Stimulated activated CD4-positive, alpha-beta T cell treated with anti-CD3 and anti-CD28 coated beads, Interleukin-12 subunit alpha, Interleukin-12 subunit beta, amount 100 ng/mL, for 4 hours (primary cell): Measurements from ENCODE around the gene SLIT2.

Experiments
- DNase-seq: peaks from one replicate; pipeline ENCODE4 v3.0.0-alpha.2; 2020

The SLIT2 gene

GRCh38 chr4:20251796-20252655 lies at the start of gene SLIT2:
Gene SLIT2, plus strand, starts transcription at chr4:20251905. Its CDS starts 1,911 bp downstream, at chr4:20253816.
- DNase-seq: no peak

- no peak for DNase-seq
Measured at GRCh38 chr4:20203508-20203907, 48.2 kb upstream of the SLIT2 start.

DNA sequence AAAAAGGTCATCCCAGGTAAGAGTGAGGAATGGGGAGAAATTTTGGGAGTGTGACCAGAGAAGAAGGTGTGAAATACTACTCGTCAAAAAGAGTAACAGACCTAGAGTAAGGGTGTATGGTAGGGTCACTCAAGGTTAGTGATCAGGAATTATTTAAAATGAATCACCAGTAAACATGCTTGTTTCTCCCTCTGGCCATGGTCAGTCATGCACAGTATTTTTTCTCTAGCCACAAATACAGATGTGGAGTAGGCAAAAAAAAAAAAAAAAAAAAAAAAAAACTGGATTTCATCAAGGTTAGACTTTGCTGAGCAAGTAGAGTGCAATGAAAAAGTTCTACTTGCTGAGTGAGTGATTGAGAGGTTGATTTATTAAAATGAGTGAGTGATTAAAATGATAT lies 34.2 kb upstream of the SLIT2 start:
- DNase-seq: no peak

- DNase-seq: no peak
Measured at GRCh38 chr4:20217951-20218350, 33.8 kb upstream of the SLIT2 start.

DNA sequence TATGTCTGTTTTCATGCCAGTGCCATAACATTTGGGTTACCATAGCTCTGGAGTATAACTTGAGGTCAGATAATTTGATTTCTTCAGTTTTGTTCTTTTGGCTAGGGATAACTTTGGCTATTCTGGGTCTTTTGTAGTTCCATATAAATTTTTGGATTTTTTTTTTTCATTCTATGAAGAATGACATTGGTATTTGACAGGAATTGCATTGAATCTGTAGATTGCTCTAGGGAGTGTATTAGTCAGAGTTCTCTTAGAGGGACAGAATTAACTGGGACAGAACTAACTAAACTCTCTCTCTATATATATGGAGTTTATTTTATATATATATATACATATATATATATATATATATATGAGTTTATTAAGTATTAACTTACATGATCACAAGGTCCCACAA lies 32.2 kb upstream of the SLIT2 start:
- no peak for DNase-seq

- DNase-seq: no peak
Measured at GRCh38 chr4:20237894-20238537, 13.7 kb upstream of the SLIT2 start.

GRCh38 chr4:20248155-20248558 lies 3.5 kb upstream of the SLIT2 start:
- no peak for DNase-seq

GRCh38 chr4:20249333-20249732 lies 2.4 kb upstream of the SLIT2 start:
- DNase-seq: no peak

- no peak for DNase-seq
Measured at GRCh38 chr4:20251031-20251795, 492 bp upstream of the SLIT2 start.

DNA sequence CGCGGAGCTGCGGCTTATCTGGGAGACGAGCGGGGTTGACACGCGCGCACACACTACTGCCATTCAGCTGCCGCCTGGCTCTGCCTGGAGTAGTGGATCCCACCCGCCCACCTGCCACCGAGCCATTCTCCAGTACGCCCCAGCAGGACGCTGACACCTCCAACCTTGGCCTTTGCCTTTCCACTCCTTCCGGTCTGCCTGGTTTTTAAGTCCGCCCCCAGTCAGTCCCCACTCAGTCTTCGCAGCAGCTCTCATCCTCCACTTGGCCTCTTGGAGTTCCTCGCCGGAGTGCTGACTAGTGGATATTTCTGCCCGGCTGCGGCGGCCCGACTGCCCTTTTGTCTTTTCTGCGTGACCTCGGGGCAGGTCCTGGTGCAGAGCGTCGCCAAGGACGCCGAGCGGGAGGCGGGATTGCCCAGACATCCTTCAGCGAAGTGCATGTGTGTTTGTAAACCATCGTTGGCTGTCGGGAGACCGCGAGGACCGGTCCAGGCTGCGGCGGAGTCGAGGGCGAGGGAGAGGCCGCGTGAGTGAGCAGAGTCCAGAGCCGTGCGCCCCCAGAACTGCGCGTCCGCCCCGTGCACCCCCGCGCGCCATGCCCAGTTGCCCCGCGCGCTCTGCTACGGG lies 1.1 kb downstream of the SLIT2 start:
- DNase-seq: no peak

DNA sequence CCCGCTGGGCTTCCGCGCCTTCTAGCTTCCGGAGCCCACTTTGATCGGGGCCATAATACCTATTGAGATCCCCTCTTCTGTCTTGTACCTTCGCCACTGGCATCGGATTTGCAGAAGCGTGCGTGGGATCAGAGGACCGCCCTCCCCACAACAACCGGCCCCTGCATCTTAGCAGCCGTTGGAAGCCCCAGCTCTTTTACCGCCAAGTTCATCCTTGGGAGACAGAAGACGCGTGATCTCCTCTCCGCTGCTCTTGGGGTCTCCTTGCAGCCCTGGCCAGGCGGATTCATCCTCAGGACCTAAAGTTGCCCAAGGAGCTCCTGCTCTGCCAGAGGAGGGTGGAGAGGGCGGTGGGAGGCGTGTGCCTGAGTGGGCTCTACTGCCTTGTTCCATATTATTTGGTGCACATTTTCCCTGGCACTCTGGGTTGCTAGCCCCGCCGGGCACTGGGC lies 1.6 kb downstream of the SLIT2 start:
- no peak for DNase-seq

- no peak for DNase-seq
Measured at GRCh38 chr4:20253735-20254409, 2.2 kb downstream of the SLIT2 start.

- DNase-seq: no peak
Measured at GRCh38 chr4:20254511-20255250, 3.0 kb downstream of the SLIT2 start.

- no peak for DNase-seq
Measured at GRCh38 chr4:20255251-20255586, 3.5 kb downstream of the SLIT2 start.

DNA sequence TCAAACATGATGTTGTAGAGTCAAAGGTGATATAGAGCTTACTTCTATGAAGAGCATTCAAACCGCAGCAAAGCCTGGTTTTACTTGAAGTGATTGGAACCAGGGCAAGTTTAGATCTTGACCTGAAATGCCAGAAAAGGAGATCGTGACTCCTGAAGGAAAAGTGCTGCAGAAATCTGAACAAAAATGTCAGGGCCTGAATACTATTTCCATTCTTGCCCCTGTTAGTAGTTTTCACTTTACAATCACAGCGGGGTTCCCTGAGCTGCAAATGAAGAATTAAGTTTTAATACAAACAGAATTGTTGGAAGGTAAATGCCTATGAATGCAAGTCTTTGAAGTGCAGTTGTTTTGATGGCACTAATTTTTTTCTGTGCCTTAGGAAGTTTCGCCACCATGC lies 4.1 kb downstream of the SLIT2 start:
- DNase-seq: no peak

- DNase-seq: no peak
Measured at GRCh38 chr4:20256381-20256881, 4.7 kb downstream of the SLIT2 start.

DNA sequence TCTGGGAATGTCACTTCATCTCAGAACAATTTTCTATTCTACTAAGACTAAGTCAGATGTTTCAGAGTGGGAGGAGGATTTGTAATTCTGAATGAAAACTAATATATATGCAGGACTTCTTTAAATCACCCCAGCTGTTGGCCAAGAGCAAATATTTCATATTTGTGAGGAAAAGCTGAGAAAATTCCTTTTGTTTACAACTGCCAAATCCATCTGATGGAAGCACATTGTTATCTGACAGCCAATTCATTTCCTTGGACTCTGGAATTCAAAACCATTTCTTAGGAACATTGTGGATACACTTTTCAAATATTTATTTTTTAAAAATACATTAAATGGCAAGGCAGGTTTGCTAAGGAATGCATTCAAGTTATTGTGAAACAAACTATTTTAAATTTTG lies 8.0 kb downstream of the SLIT2 start:
- DNase-seq: no peak

DNA sequence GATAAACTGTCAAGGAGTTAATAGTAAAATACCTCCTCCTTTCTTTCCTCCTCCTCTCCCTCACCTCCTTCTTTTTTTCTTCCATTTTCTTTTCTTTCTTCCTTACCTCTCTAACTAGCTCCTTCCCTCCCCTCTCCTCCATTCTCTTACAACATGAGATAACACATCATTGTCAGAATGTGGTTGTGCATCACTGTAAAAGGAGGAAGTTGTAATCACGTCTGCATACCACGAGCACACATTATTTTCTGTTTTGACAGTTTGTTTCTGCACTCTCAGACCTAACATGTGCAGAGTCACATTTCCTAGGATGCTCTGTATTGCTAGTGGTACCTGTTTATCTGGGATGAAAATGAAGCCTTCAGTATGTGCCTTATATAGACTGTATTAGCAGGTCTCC lies 9.1 kb downstream of the SLIT2 start:
- DNase-seq: no peak

- DNase-seq: no peak
Measured at GRCh38 chr4:20262221-20262620, 10.5 kb downstream of the SLIT2 start.

DNA sequence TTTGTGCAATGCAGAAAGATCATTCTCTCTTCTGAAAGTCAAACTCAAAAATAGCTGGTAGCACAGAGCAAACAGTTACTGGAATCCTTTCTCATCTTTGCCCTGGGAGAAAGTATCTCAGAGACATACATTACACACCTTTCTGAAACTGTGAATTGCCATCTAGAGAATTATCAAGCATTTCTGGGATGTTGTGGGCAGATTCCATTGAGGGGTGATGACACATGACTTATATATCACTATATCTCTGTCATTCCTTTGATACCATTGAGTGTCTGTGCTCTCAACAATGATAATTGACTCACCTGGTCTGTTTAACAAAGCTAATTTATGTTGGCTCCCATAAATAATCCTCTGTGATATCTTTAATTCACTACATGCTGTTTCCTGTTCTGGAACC lies 13.0 kb downstream of the SLIT2 start:
- no peak for DNase-seq

DNA sequence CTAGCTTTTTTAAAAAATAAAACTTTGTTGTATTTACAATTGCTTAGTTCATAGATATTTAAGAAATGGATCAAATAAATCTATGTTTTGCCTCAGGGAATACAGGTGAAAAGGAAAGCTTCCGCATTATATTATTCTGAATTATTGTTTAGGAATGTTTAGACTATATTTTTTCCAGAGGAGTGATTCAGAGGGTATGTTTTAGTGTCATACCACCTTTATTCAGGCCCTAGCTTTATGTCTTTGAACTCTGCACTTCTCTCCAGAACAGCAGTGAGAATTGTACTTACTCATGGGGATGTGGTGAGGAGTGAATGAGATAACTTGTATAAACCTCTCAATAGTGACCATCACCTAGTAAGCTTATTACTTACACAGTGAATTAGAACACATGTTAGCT lies 14.0 kb downstream of the SLIT2 start:
- DNase-seq: no peak
